Skin epidermis (tissue), 12 donors: ENCODE measurements around the gene TRAF7.

ENCODE experiments used
- H3K27ac ChIP-seq, 21 experiments: fragments of 200-600 bp; sonication (generic) in 11 of 21; one replicate each; pipeline ENCODE4 v1.5.0; 2020; ENCODE audit warnings: mild to moderate bottlenecking in 3 of 21, inconsistent platforms in 2 of 21, moderate library complexity in 2 of 21
- H3K4me3 ChIP-seq, 7 experiments: fragments of 200-600 bp; sonication (generic) in 2 of 7; one replicate each; pipeline ENCODE4 v1.5.0; 2020; ENCODE audit warnings: inconsistent platforms in 2 of 7, mild to moderate bottlenecking in 2 of 7, moderate library complexity in 1 of 7

Gene TRAF7

GRCh38 chr16:2142942-2143877 is 12.4 kb upstream of the TRAF7 start:
- Histone ChIP-seq H3K27ac (no peak overlapping the region), H3K4me3 (no peak overlapping the region)

- H3K27ac ChIP-seq = no peak overlapping the region
- no peak overlapping the region for H3K4me3 ChIP-seq
Measured at GRCh38 chr16:2143878-2144485, 11.6 kb upstream of the TRAF7 start.

- H3K27ac ChIP-seq = no peak overlapping the region
Measured at GRCh38 chr16:2145843-2146242, 9.7 kb upstream of the TRAF7 start.

GRCh38 chr16:2147378-2147777 is 8.2 kb upstream of the TRAF7 start:
- peak overlapping the region in 2 of 21 experiments; percentile 35 to 47 for H3K27ac ChIP-seq
- no peak overlapping the region for H3K4me3 ChIP-seq

More at GRCh38 chr16:2145843-2146242, 9.7 kb upstream of the TRAF7 start:
- no peak overlapping the region for H3K4me3 ChIP-seq

GRCh38 chr16:2147981-2148671 is 7.5 kb upstream of the TRAF7 start, which contains the start of gene RAB26:
TSS of gene RAB26 (plus strand) at chr16:2148625. CDS start at chr16:2148784, 159 bp downstream.
- peak within 1 kb of the TSS in 9 of 21 experiments; percentile 25 to 70 (median 47) for H3K27ac ChIP-seq
- H3K4me3 ChIP-seq = peak within 1 kb of the TSS; percentile 3 to 47 (median 36)

GRCh38 chr16:2148714-2149629 is 6.6 kb upstream of the TRAF7 start:
- Histone ChIP-seq H3K27ac (peak overlapping the region in 6 of 21 experiments; percentile 39 to 70 (median 49)), H3K4me3 (peak overlapping the region; percentile 3 to 47 (median 36))

- Histone ChIP-seq H3K4me3 (no peak overlapping the region), H3K27ac (peak overlapping the region in 4 of 21 experiments; percentile 13 to 51 (median 43))
Measured at GRCh38 chr16:2149630-2150417, 5.8 kb upstream of the TRAF7 start.

- peak overlapping the region in 9 of 21 experiments; percentile 11 to 51 (median 34) for H3K27ac ChIP-seq
Measured at GRCh38 chr16:2150418-2151187, 5.0 kb upstream of the TRAF7 start.

GRCh38 chr16:2151188-2152091 is 4.1 kb upstream of the TRAF7 start:
- H3K4me3 ChIP-seq = peak overlapping the region in 1 of 7 experiments; percentile 70
- peak overlapping the region in 6 of 21 experiments; percentile 11 to 51 (median 35) for H3K27ac ChIP-seq

More at GRCh38 chr16:2150418-2151187, 5.0 kb upstream of the TRAF7 start:
- no peak overlapping the region for H3K4me3 ChIP-seq

GRCh38 chr16:2152695-2153506 is 2.7 kb upstream of the TRAF7 start:
- peak overlapping the region; percentile 52 to 85 (median 67) for H3K4me3 ChIP-seq
- peak overlapping the region in 19 of 21 experiments; percentile 8 to 94 (median 88) for H3K27ac ChIP-seq

- H3K4me3 ChIP-seq = peak overlapping the region; percentile 52 to 85 (median 67)
Measured at GRCh38 chr16:2154533-2155090, 970 bp upstream of the TRAF7 start.

GRCh38 chr16:2155977-2156848 is 631 bp downstream of the TRAF7 start:
- peak overlapping the region; percentile 61 to 85 (median 67) for H3K4me3 ChIP-seq
- peak overlapping the region; percentile 51 to 92 (median 86) for H3K27ac ChIP-seq

More at GRCh38 chr16:2154533-2155090, 970 bp upstream of the TRAF7 start:
- H3K27ac ChIP-seq = peak overlapping the region; percentile 62 to 94 (median 87)

- peak overlapping the region in 16 of 21 experiments; percentile 82 to 92 (median 88) for H3K27ac ChIP-seq
- peak overlapping the region; percentile 61 to 85 (median 67) for H3K4me3 ChIP-seq
Measured at GRCh38 chr16:2156849-2157224, 1.3 kb downstream of the TRAF7 start.
